Ovary (tissue), 10 donors: ENCODE results near the gene RPL15. TPM values are rescaled to one million over a fixed set of nuclear protein-coding genes. Genes with fewer than 3 reads are reported as not detected.

Experiments
- DNase-seq, 5 donors: peaks; one replicate each; pipeline ENCODE4 v3.0.0-alpha.2; 2019 to 2020
- H3K27ac ChIP-seq, 2 donors: fragments of 200-600 bp; one replicate each; pipeline versions ENCODE4 v1.5.1 to v1.8.0; 2019 to 2022
- H3K27me3 ChIP-seq: fragments of 200-600 bp; one replicate; pipeline ENCODE4 v1.8.0; 2022
- H3K36me3 ChIP-seq: fragments of 200-600 bp; sonication (generic); one replicate; pipeline ENCODE4 v1.5.1; 2019
- H3K4me1 ChIP-seq: one replicate; pipeline ENCODE4 v1.8.1; 2013; ENCODE audit warnings: mild to moderate bottlenecking, moderate library complexity; ENCODE audit not compliant: insufficient read depth
- H3K4me3 ChIP-seq: fragments of 200-600 bp; sonication (generic); one replicate; pipeline ENCODE4 v1.5.1; 2017
- H3K9me3 ChIP-seq, 2 donors: fragments of 200-600 bp in 1 of 2; sonication (generic) in 1 of 2; one replicate each; pipeline versions ENCODE4 v1.5.1 to v1.8.1; 2013 to 2019; ENCODE audit warnings: mild to moderate bottlenecking in 1 of 2, moderate library complexity in 1 of 2
- EP300 ChIP-seq: sonication (generic); formaldehyde crosslinking; IDR thresholded peaks from one replicate; pipeline ENCODE4 v1.6.1; 2017; ENCODE audit warnings: antibody characterized with exemption
- POLR2A ChIP-seq: fragments of 450-650 bp; IDR thresholded peaks from one replicate; pipeline ENCODE4 v1.6.1; 2017; ENCODE audit warnings: antibody characterized with exemption, mild to moderate bottlenecking, moderate library complexity
- WGBS, 3 donors: extraction: QIAGEN DNeasy Blood & Tissue Kit in 1 of 3; methylation state at CpG; one replicate each; pipeline versions ENCODE4 v1.1.5 to v1.1.7; 2013 to 2017; 5-methylcytosine and 5-hydroxymethylcytosine counted together
- intact Hi-C, 4 donors: fragments of 100-400 bp; cut with DNase I; formaldehyde crosslinking; loops; one replicate each; pipeline versions ENCODE4 v1.11.0 to v1.15.1; 2022 to 2023
- long read RNA-seq, 3 donors: library from polyadenylated mRNA in 2 of 3; unstranded in 2 of 3; transcript quantifications; one replicate each; pipeline ENCODE4 v2.0.0 and lab custom pipeline, GENCODE V29; 2021 to 2026
- polyA plus RNA-seq, 2 donors: library from polyadenylated mRNA; stranded (reverse); fragments of 200-250 nt in 1 of 2; fragments of 350-450 nt in 1 of 2; fragmentation: Illumina TruSeq in 1 of 2; extraction: RNeasy Lipid Tissue Mini Kit (QIAGEN cat#74804) in 1 of 2; gene quantifications; one replicate each; pipeline ENCODE4 v1.2.3, GENCODE V29; 2013 to 2014
- total RNA-seq, 7 donors: library from RNA; depleted of rRNA in 2 of 7; stranded (reverse); fragments of >200 nt in 2 of 7; fragmentation: NEBNext Ultra II Directional in 3 of 7; extraction: Animal tissue kit (Norgen Biotek cat#: 25700) in 3 of 7; gene quantifications; one replicate each; pipeline versions ENCODE4 v1.1.0 to v1.2.4, GENCODE V29; 2016 to 2023
- TF ChIP-seq, protein P1 (sequence below), 3 donors: fragments of 450-650 bp in 2 of 3; fragments of 200-600 bp in 1 of 3; IDR thresholded peaks; one replicate each; pipeline versions ENCODE4 v1.5.1 to v1.8.0; 2016 to 2022; ENCODE audit warnings: antibody characterized with exemption in 3 of 3, mild to moderate bottlenecking in 1 of 3
- donor health status: DM: no; HTN: no; CAD: no; lungs with moderate emphysema.
- donor health status: DM: no; HTN: no; CAD: no.
- donor health status: Bipolar disorder and iron deficiency.
- donor health status: DM: yes; HTN: yes; CAD: no.
- donor health status: DM: no; HTN: no; CAD: no.
- donor health status: DM: yes; HTN: yes; CAD: no.

Gene RPL15
- total RNA-seq (1,000 to 10,000 TPM; 3,013 to 4,925 (median 3,735) TPM), polyA plus RNA-seq (1,000 to 10,000 TPM; 4,714 to 6,966 TPM)
- long read RNA-seq, donor 1, transcript RPL15-212 (2 exons, 1,785 nt): minor isoform, 69 of 10,324 reads
- long read RNA-seq, donor 1, transcript RPL15-208 (4 exons, 1,063 nt): minor isoform, 859 of 10,324 reads
- long read RNA-seq, donor 1, transcript RPL15-202 (3 exons, 820 nt): minor isoform, 595 of 10,324 reads
- long read RNA-seq, donor 1, transcript RPL15-201 (4 exons, 2,730 nt): major isoform, 8,510 of 10,324 reads
- long read RNA-seq, donor 1, partial matches to known transcripts: 29 of 10,324 reads
- long read RNA-seq, donor 1, other reads (novel, unspliced or antisense): 187 of 10,324 reads
- long read RNA-seq, donor 2, transcript RPL15-208 (4 exons, 1,063 nt): minor isoform, 109 of 1,341 reads
- long read RNA-seq, donor 2, transcript RPL15-201 (4 exons, 2,730 nt): major isoform, 991 of 1,341 reads
- long read RNA-seq, donor 2, transcript RPL15-215 (4 exons, 824 nt): minor isoform, 28 of 1,341 reads
- long read RNA-seq, donor 2, transcript RPL15-202 (3 exons, 820 nt): minor isoform, 140 of 1,341 reads
- long read RNA-seq, donor 2, partial matches to known transcripts: 6 of 1,341 reads
- long read RNA-seq, donor 2, other reads (novel, unspliced or antisense): 20 of 1,341 reads
- long read RNA-seq, donor 3, transcript RPL15-201 (4 exons, 2,730 nt): major isoform, 2,574 of 3,219 reads
- long read RNA-seq, donor 3, transcript RPL15-202 (3 exons, 820 nt): minor isoform, 93 of 3,219 reads
- long read RNA-seq, donor 3, transcript RPL15-208 (4 exons, 1,063 nt): minor isoform, 261 of 3,219 reads
- long read RNA-seq, donor 3, transcript RPL15-215 (4 exons, 824 nt): minor isoform, 15 of 3,219 reads
- long read RNA-seq, donor 3, partial matches to known transcripts: 7 of 3,219 reads
- long read RNA-seq, donor 3, other reads (novel, unspliced or antisense): 240 of 3,219 reads

DNA sequence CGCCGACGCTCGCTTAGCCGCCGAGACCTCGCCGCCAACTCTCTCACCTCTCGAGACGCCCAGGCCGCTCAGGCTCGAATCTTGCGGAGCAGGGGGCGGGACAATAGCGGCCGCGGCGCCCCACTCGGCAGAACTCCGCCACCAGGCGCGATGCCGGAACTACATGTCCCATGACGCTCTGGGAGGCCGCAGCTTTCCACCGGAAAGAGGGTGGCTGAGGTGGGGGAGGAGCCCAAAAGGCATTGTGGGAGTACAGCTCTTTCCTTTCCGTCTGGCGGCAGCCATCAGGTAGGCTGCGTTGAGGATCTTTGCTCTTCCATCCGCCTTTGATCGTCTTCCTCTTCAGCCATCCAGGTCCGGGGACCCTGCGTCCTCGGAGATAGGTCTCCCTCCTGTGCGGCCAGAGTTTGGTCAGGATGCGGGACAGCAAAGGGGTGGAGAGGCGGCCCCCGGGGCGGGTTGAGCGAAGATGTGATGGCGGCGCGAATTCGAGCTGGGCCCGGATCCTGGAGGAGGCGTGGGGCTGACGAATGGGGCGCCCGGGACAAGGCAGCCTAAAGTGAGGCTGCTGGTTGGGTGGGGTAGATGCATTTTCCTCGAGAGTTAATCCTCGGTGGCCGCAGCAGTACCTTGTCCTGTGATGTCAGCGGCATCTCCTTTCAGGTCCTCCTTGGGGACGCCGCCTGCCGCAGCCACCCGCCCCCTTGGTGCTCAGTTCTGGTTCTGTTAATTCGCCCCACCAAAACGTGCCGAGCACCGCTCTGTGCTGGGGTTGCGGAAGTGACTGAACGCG, at the start of gene RPL15, which contains the start of gene NKIRAS1:
Gene RPL15, plus strand, starts transcription at position 247 of the 793 bp plus-strand sequence. CDS start 728 bp downstream, outside the sequence.
Gene NKIRAS1, minus strand, starts transcription at position 105 of the 793 bp plus-strand sequence. CDS start 6,086 bp downstream, outside the sequence.
- DNase-seq: peak; percentile 97 to 98 (median 98)
- Histone ChIP-seq H3K27me3 (no peaks in the 10 kb centered on the region), H3K27ac (peak within 1 kb of the TSS; percentile 78 to 88), H3K9me3 (no peaks in the 10 kb centered on the region), H3K4me1 (peaks cover 4% of the 10 kb centered on the region), H3K4me3 (peak within 1 kb of the TSS; percentile 94), H3K36me3 (no peaks in the 10 kb centered on the region)
- peak; percentile 99 for TF ChIP-seq POLR2A
- peak; percentile 3 for TF ChIP-seq EP300
- TF ChIP-seq, protein P1, sequence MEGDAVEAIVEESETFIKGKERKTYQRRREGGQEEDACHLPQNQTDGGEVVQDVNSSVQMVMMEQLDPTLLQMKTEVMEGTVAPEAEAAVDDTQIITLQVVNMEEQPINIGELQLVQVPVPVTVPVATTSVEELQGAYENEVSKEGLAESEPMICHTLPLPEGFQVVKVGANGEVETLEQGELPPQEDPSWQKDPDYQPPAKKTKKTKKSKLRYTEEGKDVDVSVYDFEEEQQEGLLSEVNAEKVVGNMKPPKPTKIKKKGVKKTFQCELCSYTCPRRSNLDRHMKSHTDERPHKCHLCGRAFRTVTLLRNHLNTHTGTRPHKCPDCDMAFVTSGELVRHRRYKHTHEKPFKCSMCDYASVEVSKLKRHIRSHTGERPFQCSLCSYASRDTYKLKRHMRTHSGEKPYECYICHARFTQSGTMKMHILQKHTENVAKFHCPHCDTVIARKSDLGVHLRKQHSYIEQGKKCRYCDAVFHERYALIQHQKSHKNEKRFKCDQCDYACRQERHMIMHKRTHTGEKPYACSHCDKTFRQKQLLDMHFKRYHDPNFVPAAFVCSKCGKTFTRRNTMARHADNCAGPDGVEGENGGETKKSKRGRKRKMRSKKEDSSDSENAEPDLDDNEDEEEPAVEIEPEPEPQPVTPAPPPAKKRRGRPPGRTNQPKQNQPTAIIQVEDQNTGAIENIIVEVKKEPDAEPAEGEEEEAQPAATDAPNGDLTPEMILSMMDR (IDR thresholded peaks at IDR 0.05): peak; percentile 58 to 95 (median 92)
- intact Hi-C loops: loop anchor here in 2 of 4 donors (2.0 kb wide), 1 partner anchor 28 kb away; the partner anchor contains the start of gene NR1D2 (in 2 of the 2)
- 0 to 1% (median 0%) methylated on average over 61 to 64 of the region's 64 CpGs for WGBS, 3 donors

DNA sequence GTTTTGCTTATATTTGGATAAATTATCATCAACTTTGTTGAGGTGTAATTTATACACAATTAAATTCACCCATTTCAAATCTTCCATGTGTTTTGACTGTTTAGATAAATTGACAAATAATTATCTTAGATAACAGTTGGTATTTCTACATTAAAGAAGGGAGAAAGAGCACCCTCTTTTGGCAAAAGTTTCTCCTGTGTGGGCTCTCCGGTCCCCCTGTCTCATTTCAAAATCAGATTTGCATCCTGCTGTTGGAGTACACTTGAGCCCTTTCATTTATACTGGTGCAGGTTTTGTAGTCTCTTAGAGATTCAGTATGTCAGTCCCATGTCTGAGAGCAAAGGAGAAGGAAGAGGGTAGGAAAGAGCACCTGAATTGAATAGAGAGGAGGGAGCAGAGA, 49.5 kb upstream of the RPL15 start:
- DNase-seq: no peak
- H3K36me3 ChIP-seq: no peaks in the 10 kb centered on the region
- H3K4me3 ChIP-seq: no peak overlapping the region
- no peaks in the 10 kb centered on the region for H3K27me3 ChIP-seq
- peaks cover 19% of the 10 kb centered on the region for H3K4me1 ChIP-seq
- H3K9me3 ChIP-seq: no peaks in the 10 kb centered on the region
- H3K27ac ChIP-seq: no peak overlapping the region
- TF ChIP-seq, protein P1 (IDR thresholded peaks at IDR 0.05): no peak
- TF ChIP-seq EP300 (no peak), POLR2A (no peak)
- WGBS, 3 donors: 82 to 85% (median 83%) methylated on average over 1 of the region's 1 CpG
- intact Hi-C loops: no loop called here

DNA sequence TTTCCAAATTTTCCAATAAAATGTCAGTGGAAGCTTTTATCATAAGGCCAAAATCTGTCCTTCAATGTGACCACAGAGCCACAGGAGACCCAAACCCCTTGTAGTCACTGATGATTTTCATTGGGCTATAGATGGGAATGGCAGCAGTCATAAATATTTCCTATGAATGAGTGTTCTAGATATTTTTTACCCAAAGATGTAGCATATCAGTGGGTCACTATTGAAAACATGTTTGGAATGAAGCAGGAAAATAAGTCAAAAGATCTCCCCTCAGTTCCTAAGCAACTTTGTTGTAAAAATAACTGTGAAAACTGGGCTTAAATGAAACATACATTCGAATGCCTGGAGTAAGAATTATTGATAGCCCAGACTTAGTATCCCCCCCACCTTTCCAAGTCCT, 49.1 kb upstream of the RPL15 start:
- Histone ChIP-seq H3K36me3 (no peaks in the 10 kb centered on the region), H3K4me3 (no peak overlapping the region), H3K4me1 (peaks cover 18% of the 10 kb centered on the region), H3K9me3 (no peaks in the 10 kb centered on the region), H3K27me3 (no peaks in the 10 kb centered on the region), H3K27ac (no peak overlapping the region)
- no peak for DNase-seq
- TF ChIP-seq, protein P1 (IDR thresholded peaks at IDR 0.05): no peak
- no peak for TF ChIP-seq POLR2A
- TF ChIP-seq EP300: no peak
- 9 to 48% (median 12%) methylated on average over 1 of the region's 1 CpG for WGBS, 3 donors
- intact Hi-C loops: no loop called here
